K562 (cell line): ENCODE results near the gene NR3C1. TPM values are rescaled to one million over a fixed set of nuclear protein-coding genes. Genes with fewer than 3 reads are reported as not detected.

Experiments
- ATAC-seq: fragments of 200-7000 bp; cut with Tn5 transposase; 3 replicates; pipeline ENCODE4 v1.9.1; 2020; ENCODE audit warnings: moderate library complexity
- BruUV-seq: library from RNA; stranded (reverse); fragments of 400-500 nt; replicated peaks from 2 replicates; lab custom pipeline; 2021; lab: Mats Ljungman, UMichigan
- CTCF ChIA-PET: fragments of 300-600 bp; formaldehyde crosslinking; extraction: SDS; loops from one replicate; lab custom pipeline; 2021; ENCODE audit warnings: low intra/inter-chr PET ratio; lab: Yijun Ruan, JAX
- POLR2A ChIA-PET: fragments of 300-600, 350-650 bp; sonication (Branson Sonifier 250); formaldehyde crosslinking; extraction: SDS; loops from one replicate; lab custom pipeline; 2021; ENCODE audit warnings: antibody characterized with exemption, inconsistent platforms; lab: Yijun Ruan, JAX
- DNase-seq, 4 experiments: peaks; one replicate each; pipeline versions ENCODE4 v3.0.0 to v3.0.0-alpha.2; 2011 to 2018; ENCODE audit warnings: low spot score in 3 of 4, mixed read lengths in 3 of 4; ENCODE audit errors: extremely low read depth in 1 of 4
- FAIRE-seq: peaks from 2 replicates; lab custom pipeline; 2011; peaks lifted over from hg19 to GRCh38; lab: Jason Lieb, UNC
- H2AFZ ChIP-seq: 2 replicates; pipeline ENCODE4 v1.6.0; 2011; ENCODE audit warnings: low read depth, low read length, control low read depth, inconsistent platforms
- H3K27ac ChIP-seq: fragments of 200-600 bp; 3 replicates; pipeline ENCODE4 v1.8.0; 2011; ENCODE audit warnings: low read depth, mild to moderate bottlenecking, control low read depth, inconsistent platforms, low read length, moderate library complexity, mixed read lengths; ENCODE audit errors: extremely low read depth
- H3K27me3 ChIP-seq, 2 experiments: fragments of 300-600 bp in 1 of 2; 2 replicates in 1 of 2; 3 replicates in 1 of 2; pipeline versions ENCODE4 v1.6.0 to v1.8.0; 2011; ENCODE audit warnings: inconsistent platforms in 2 of 2, low read length in 2 of 2, mild to moderate bottlenecking in 1 of 2, mixed read lengths in 1 of 2, moderate library complexity in 1 of 2; ENCODE audit not compliant: control insufficient read depth in 2 of 2, insufficient read depth in 2 of 2
- H3K36me3 ChIP-seq: fragments of 300-600 bp; 3 replicates; pipeline ENCODE4 v1.8.0; 2011; ENCODE audit warnings: mild to moderate bottlenecking, low read length, inconsistent platforms; ENCODE audit not compliant: control insufficient read depth, insufficient read depth
- H3K4me1 ChIP-seq, 2 experiments: fragments of 200-600 bp in 1 of 2; replicated peaks in 1 of 2; 2 replicates in 1 of 2; 3 replicates in 1 of 2; pipeline versions ENCODE4 v1.5.1 to v1.8.0; 2011; ENCODE audit warnings: inconsistent platforms in 2 of 2, low read length in 2 of 2, mild to moderate bottlenecking in 1 of 2, mixed read lengths in 1 of 2, moderate library complexity in 1 of 2; ENCODE audit not compliant: control insufficient read depth in 2 of 2, insufficient read depth in 2 of 2
- H3K4me2 ChIP-seq: 2 replicates; pipeline ENCODE4 v1.6.1; 2011; ENCODE audit warnings: low read length, control low read depth, inconsistent platforms, mixed read lengths; ENCODE audit not compliant: insufficient read depth
- H3K4me3 ChIP-seq: fragments of 200-600 bp; sonication (generic), shearing (Covaris generic); 2 replicates; pipeline ENCODE4 v1.5.1; 2016; ENCODE audit warnings: control low read depth, inconsistent platforms
- H3K79me2 ChIP-seq: fragments of 200-600 bp; 3 replicates; pipeline ENCODE4 v1.8.0; 2011; ENCODE audit warnings: low read length, inconsistent platforms; ENCODE audit not compliant: control insufficient read depth, insufficient read depth
- H3K9ac ChIP-seq, 2 experiments: 2 replicates each; pipeline versions ENCODE4 v1.6.0 to v1.6.1; 2011; ENCODE audit warnings: low read depth in 2 of 2, low read length in 2 of 2, control low read depth in 1 of 2, inconsistent platforms in 1 of 2, mild to moderate bottlenecking in 1 of 2, mixed read lengths in 1 of 2; ENCODE audit not compliant: insufficient read depth in 1 of 2
- H3K9me1 ChIP-seq: one replicate; pipeline ENCODE4 v1.6.0; 2011; ENCODE audit warnings: inconsistent platforms, mild to moderate bottlenecking, low read length, moderate library complexity; ENCODE audit not compliant: control insufficient read depth, insufficient read depth
- H3K9me3 ChIP-seq: replicated peaks from 2 replicates; pipeline ENCODE4 v1.5.1; 2011; ENCODE audit warnings: low read depth, low read length, inconsistent platforms; ENCODE audit not compliant: control insufficient read depth, insufficient read depth
- H4K20me1 ChIP-seq: replicated peaks from 2 replicates; pipeline ENCODE4 v1.6.1; 2011; ENCODE audit warnings: low read length, inconsistent platforms, mixed read lengths; ENCODE audit not compliant: control insufficient read depth, insufficient read depth
- FOSL1 ChIP-seq: fragments of 200-800 bp; sonication (Bioruptor generic); conservative IDR thresholded peaks from 2 replicates; pipeline ENCODE4 v1.6.1; 2016; ENCODE audit warnings: missing genetic modification characterization, missing compliant biosample characterization
- GATA2 ChIP-seq: sonication (generic); formaldehyde crosslinking; IDR thresholded peaks from 2 replicates; pipeline ENCODE4 v1.4.0; 2020; ENCODE audit warnings: mild to moderate bottlenecking, missing genetic modification reagents
- ZFX ChIP-seq: sonication (generic); formaldehyde crosslinking; IDR thresholded peaks from 2 replicates; pipeline ENCODE4 v1.8.0; 2022; ENCODE audit warnings: mild to moderate bottlenecking, missing genetic modification reagents, moderate library complexity
- WGBS: fragments of 100-300 bp; shearing (Covaris generic); methylation state at CpG from one replicate; pipeline ENCODE4 v1.1.6; 2016; ENCODE audit warnings: low coverage, mixed read lengths; ENCODE audit not compliant: insufficient coverage; ENCODE audit errors: missing lambda C conversion rate; 5-methylcytosine and 5-hydroxymethylcytosine counted together
- in situ Hi-C: fragments of 300-500 bp; cut with MboI; formaldehyde crosslinking; loops from 4 replicates; pipeline ENCODE4 v1.15.0; 2018; ENCODE audit warnings: inconsistent platforms, mixed read lengths
- intact Hi-C: fragments of 100-400 bp; cut with micrococcal nuclease; formaldehyde crosslinking; loops from 2 replicates; pipeline ENCODE4 v1.14.2; 2022
- polyA plus RNA-seq, 8 experiments: library from polyadenylated mRNA; depleted of rRNA in 4 of 8; stranded (reverse) in 5 of 8; unstranded in 3 of 8; fragments of >200 nt; fragmentation: Nextera tagmentation in 2 of 8; fragmentation: Illumina TruSeq in 1 of 8; extraction: Ambion mirVana in 2 of 8; extraction: Trizol in 1 of 8; gene quantifications; 2 replicates each; pipeline versions ENCODE4 v1.2.1 to v1.2.3, GENCODE V29; 2011 to 2014; ENCODE audit warnings: inconsistent platforms in 1 of 8, missing spikeins in 1 of 8
- total RNA-seq, 7 experiments: library from RNA; depleted of rRNA in 6 of 7; stranded (reverse); fragments of >200 nt in 6 of 7; fragmentation: Illumina TruSeq in 2 of 7; extraction: Trizol in 2 of 7; gene quantifications; 2 replicates each; pipeline versions ENCODE4 v1.2.1 to v1.2.3, GENCODE V29; 2011 to 2021; ENCODE audit warnings: low replicate concordance in 1 of 7
- TF ChIP-seq, protein P1 (sequence below), 2 experiments: fragments of 450-650 bp in 1 of 2; sonication (generic) in 1 of 2; formaldehyde crosslinking in 1 of 2; IDR thresholded peaks in 1 of 2; conservative IDR thresholded peaks in 1 of 2; 2 replicates each; pipeline versions ENCODE4 v1.6.1 to v1.8.1; 2016 to 2023; ENCODE audit warnings: mild to moderate bottlenecking in 2 of 2, moderate library complexity in 2 of 2, inconsistent platforms in 1 of 2, missing genetic modification reagents in 1 of 2

NR3C1 gene
- total and polyA plus RNA-seq, 9 of the 15 experiments (the other 6 are each of a cell fraction or from before 2014, with no cell fraction given) = 8.2 to 36.0 (median 15.0) TPM

DNA sequence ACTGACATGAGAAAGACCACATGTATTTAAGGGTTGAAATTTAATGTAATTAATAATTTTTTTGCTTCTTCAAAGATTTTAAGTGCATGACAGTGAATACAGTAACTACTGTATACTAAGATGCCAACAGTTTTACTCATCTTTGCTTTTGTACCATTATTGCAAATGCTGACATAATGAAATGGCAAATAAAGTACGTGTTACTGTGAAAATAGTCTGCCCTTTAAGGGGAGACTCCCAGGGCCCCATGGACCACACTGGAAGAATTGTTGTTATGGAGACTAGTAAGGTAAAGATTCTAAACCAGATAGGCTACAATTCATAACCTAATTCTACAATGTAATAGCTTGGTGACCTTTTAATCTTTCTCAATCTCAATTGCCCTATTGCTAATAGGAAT is 84.7 kb downstream of the NR3C1 start (continued):
- TF ChIP-seq ZFX = no peak
- TF ChIP-seq, all 486 proteins: peak for 0

- H3K9ac ChIP-seq = no peak overlapping the region
- no peaks in the 10 kb centered on the region; a peak in 1 of 5 replicates for H3K4me1 ChIP-seq
- H3K36me3 ChIP-seq = peaks cover 7% of the 10 kb centered on the region; the same call in 1 of the 3 replicates
- no peak overlapping the region for H3K4me3 ChIP-seq
- intact Hi-C loops (no loop called here), in situ Hi-C loops (no loop called here)
- ATAC-seq = no peak
- H3K4me2 ChIP-seq = no peak overlapping the region
- H3K79me2 ChIP-seq = peaks cover 20% of the 10 kb centered on the region
- no TSS peak for BruUV-seq
- POLR2A ChIA-PET = no interaction called here
- 4% methylated on average over 1 of the region's 1 CpG for WGBS
- TF ChIP-seq FOSL1 (tag) (0 out of 2 replicates have a peak, but pooled peaks have one; percentile 22), GATA2 (no peak)
- TF ChIP-seq, protein P1, sequence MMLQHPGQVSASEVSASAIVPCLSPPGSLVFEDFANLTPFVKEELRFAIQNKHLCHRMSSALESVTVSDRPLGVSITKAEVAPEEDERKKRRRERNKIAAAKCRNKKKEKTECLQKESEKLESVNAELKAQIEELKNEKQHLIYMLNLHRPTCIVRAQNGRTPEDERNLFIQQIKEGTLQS (IDR thresholded peaks at IDR 0.05) = 0 out of 2 replicates have a peak, but pooled peaks have one; percentile 10
- TF ChIP-seq, protein P1 (CRISPR knock-in tag; conservative IDR thresholded peaks at IDR 0.05) = no peak
- peak; percentile 11 for FAIRE-seq
- H3K27me3 ChIP-seq = no peaks in the 10 kb centered on the region
- no peaks in the 10 kb centered on the region for H3K9me3 ChIP-seq
- H3K27ac ChIP-seq = no peak overlapping the region
- H2AFZ ChIP-seq = no peak overlapping the region
- H4K20me1 ChIP-seq = no peaks in the 10 kb centered on the region
- CTCF ChIA-PET = no interaction called here
- no peaks in the 10 kb centered on the region for H3K9me1 ChIP-seq
- DNase-seq = no peak
These were observed 85.2 kb downstream of the NR3C1 start for GRCh38 chr5:143318270-143318669.
